Eye (tissue), 1 donor: ENCODE data around the gene HEBP1.
A peak's percentile ranks its signal among the peaks of the same experiment; 100 is the strongest.
"Not testable (repeated sequence)": the region's sequence is repeated elsewhere in the genome, so short reads cannot be mapped to it uniquely, and the experiment has no call there.

Experiments used
- DNase-seq: peaks from one replicate; pipeline ENCODE4 v3.0.0-alpha.2; 2015

Gene HEBP1, protein sequence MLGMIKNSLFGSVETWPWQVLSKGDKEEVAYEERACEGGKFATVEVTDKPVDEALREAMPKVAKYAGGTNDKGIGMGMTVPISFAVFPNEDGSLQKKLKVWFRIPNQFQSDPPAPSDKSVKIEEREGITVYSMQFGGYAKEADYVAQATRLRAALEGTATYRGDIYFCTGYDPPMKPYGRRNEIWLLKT

DNA sequence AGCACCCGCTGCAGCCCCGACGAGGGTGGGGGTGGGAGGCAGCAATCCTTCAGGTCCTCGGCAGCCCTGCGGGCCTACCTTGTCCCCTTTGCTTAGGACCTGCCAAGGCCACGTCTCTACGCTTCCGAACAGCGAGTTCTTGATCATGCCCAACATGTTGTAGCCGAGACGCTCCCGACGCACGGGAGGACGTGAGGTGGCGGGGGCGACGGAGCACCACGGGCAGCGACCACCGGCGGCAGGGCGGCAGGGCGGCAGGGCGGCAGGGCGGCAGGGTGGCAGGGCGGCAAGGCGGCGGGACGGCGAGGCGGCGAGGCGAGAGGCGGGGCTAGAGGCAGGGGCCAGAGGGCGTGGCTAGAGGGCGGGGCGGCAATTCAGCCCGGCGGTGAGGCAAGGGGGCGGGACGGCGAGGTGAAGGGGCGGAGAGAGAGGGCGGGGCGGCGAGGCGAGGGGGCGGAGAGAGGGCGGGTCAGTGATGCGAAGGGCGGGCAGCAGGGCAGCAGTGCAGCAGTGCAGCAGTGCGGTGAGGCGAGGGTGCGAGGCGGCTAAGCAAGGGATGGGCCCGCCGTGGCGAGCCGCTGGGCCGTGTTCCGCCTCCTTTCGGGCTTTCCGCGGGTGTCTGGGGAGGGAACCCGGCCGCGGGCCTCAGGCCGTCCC is at the start of gene HEBP1:
HEBP1 (minus strand) TSS at position 307 of the 657 bp plus-strand sequence; CDS start at position 156, 151 bp downstream.
- DNase-seq = peak; percentile 97

DNA sequence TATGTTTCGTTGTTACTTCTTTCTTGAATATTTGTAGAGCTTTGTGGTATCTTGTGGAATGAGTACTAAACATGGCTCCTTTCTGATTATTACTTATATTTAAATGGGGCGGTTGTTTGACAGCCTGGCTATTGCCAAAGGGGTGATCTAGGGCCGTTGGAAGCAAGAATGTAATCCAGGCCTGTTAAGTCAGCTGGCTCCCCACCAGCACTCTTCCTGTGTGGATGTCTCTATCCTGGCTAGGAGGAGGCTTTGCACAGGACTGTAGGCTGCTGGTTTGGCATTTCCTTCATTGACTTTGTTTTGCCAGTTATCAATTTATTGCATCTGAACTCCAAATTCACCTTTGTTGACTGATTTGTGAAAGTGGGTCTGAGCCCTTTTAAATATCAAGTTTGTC is 49.8 kb upstream of the HEBP1 start:
- DNase-seq = no peak

DNA sequence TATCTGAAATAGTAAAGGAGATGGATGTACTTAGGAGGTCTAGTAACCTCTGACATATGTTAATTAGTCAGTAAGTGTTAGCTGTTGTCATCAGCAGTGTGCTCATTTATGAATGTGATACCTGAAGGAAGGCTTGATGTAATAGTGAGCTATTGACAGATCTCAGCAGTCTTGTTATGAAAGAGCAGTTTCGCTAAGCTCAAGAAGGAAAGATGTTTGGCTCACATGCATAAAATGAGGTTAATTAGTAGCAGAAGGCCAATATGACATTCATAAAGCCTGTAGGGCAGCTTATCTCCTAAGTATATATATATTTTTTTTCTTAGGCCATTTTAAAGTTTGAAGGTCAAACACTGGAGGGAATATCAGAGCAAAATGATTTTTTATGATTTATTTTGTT is 46.9 kb upstream of the HEBP1 start:
- no peak for DNase-seq

DNA sequence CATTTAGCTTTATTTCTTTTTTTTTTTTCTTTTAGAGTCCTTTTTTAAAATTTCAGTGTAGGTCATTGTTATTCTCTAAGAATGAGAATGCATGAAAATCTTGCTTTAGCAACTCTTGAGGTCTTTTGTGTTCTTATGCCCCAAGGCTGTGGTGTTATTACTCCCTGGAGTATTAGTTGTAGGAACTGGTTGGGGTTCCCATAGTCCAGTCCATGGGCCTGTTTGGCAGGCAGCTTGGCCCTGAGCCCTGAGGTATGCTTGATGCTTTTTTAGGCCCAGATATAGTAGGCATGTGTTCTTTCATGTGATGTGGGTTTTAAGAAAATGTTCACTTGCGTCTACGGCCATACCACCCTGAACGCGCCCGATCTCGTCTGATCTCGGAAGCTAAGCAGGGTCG is 45.8 kb upstream of the HEBP1 start:
- DNase-seq = no peak

DNA sequence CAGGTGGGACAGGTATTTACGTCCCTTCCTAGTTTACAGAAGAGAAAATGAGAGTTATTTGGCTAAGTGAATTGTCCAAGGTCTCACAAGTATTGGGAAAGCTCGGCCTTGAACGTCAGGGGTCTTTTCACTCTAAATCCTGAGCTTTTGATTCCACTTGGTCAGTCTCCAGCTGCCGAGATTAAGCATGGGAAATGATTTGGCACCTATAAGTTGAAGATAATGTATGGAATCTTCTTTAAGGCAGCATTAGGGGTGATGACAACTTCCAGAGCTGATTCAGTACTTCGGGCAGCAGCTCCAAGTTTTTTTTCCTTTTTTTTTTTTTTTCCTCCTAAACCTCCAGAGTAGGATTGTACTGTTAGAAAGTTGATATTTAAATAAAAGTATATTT is 44.8 kb upstream of the HEBP1 start:
- peak; percentile 64 for DNase-seq

DNA sequence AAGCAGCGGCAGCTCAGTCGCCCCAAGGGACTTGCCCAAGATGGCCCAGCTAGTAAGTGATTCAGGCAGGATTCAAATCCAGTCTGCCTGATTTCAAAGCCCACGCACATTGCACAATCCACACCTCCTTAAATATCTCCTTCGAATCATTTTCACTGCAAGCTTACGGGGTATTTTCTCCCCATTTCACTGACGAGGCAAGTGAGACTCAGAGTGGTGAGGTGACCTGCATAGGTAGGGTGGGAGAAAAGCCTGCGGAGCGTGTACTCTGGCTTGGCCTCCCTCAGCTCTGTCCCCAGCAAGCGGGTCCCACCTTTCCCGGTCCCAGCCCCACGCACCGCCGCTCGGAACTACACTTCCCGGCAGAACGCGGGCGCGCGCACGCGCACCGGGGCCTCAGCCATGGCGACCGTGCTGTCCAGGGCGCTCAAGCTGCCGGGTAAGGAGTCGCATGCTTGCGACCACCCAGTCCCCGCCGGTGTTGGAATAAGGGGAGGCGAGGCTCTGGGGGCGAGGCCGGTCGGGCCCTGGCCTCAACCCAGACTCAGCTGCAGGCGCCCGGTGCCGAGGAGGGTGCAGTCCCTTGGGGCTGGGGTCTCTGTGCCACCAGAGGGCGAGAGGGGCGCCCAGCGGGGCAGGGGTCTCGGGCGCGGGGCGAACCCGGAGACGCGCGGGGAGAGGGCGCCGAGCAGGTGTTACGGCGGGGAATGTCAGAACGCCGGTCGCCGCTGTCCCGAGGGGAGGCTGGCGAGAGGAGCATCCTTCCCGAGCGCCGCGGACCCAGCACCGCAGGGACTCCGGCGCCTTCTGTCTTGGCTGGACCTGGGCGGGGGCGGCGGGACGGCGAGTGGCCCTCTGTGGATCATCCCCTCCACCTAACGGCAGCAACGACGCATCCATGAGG is 44.2 kb upstream of the HEBP1 start, which contains the start of gene FAM234B:
FAM234B (plus strand) TSS at position 380 of the 904 bp plus-strand sequence; CDS start at position 403, 23 bp downstream.
- DNase-seq = peak; percentile 90

DNA sequence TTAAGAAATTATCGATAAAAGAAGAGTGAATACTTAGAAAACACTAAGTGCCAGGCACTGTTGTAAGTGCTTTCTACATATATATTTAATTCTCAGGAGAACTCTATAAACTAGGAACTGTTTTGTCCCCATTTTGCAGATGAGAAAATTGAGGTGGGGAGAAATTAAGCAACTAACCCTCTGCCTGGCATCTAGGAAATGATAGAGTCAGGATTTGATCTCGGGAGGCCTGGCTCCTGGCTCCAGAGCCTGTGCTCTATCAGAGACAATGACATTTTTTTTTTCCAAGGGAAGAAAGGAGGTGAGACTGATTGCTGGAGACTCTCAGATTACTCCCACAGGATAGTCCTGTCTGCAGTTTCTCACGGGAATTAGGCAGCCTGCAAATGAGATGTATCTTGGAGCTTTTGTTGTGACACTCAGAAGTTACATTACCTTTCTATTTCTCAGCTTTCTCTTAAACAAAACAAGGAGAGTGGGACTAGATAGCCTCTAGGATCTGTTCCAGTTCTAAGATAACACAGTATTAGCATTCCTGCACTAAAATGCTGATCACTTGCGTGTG is 42.7 kb upstream of the HEBP1 start:
- DNase-seq = no peak

DNA sequence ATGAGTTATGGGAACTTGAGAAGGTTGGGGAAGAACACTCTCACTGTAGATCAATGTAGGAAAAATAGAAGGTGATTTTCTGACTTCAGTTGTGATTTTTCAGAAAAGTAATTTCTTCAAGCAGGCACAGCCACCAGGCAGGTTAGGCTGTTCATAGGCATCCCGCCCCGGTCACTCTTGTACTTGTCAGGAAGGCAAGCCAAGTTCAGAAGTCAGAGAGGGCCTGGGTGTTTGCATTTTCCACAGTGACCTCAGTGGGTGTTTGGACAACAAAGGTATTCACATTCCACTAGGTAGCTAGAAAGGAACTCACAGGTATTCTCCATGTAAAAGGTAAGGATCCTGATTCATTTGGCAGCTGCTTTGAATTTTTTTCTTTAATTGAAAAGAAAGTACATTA is 41.2 kb upstream of the HEBP1 start:
- DNase-seq = no peak

DNA sequence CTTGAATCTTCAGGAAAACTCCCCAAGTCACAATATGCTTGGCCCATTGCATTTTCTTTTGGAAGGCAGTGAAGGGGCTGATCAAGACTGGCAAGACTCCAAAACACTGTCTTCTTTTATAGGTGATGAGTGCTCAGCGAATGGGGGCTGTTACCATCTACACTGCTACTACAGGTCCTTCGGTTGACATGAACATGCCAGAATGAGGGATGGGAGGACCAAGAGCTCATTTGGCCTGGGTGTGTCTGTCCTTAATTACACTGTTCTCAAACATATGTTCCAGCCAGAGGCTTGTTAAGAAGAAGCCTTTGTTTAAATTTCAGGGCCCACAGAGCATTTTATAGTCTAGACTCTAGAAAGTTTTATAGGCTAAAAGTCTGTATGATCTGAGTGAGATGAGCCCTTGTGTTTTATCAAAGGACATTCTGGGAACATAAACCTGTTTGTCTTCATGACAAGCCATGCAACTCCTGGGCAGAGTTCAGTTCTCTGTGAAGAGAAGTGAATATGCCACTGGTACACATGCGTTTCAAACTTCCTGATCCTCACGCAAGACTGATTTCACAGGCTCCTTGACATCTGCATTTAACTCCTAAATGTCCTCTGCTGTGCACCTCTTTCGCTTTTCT is 39.4 kb upstream of the HEBP1 start:
- no peak for DNase-seq

DNA sequence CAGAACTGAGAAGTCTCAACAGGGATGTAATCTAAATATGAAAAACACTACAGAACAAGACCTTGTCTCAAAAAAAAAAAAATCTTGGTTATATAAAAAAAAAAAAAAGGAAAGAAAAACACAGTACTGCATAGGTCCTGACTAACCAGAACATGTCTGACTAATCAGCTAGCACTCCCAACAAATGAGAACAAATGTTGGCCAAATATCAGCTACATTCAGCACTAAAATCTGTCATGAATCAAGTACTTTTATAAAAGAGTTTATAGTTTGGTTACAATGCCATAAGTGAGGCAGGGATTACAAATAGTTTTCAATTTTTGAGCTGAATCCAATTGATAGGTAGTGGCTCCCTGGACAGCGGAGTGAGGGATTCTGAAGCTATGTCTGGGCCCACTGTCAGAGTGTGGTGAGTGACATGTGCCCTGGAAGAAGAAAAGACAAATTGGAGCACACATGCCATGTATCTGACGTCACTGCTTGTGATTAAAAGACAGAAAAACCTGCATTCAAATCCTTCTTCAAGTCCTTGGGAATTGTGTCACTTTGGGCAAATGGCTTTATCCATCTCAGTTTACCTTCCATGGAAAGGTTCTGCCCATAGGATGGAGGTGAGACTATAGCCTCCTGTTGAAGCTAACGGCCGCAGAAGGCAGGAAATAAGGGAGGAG is 38.6 kb upstream of the HEBP1 start:
- DNase-seq = no peak

DNA sequence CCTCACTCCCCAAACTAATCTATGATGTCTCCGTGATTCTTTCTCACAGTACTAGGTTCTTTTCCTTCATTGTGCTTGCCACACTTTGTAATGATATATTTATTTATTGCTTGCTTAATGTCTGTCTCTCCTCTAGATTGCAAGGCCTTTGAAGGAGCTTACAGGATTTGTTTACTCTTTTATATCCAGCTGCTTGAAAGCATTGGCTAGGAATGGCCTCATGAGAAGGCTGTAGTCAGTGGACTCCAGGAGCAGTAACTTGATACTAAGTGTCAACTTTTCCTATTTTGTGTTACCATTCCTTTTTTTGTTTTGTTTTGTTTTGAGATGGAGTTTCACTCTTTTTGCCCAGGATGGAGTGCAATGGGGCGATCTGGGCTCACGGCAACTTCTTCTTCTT is 36.8 kb upstream of the HEBP1 start:
- DNase-seq = no peak

DNA sequence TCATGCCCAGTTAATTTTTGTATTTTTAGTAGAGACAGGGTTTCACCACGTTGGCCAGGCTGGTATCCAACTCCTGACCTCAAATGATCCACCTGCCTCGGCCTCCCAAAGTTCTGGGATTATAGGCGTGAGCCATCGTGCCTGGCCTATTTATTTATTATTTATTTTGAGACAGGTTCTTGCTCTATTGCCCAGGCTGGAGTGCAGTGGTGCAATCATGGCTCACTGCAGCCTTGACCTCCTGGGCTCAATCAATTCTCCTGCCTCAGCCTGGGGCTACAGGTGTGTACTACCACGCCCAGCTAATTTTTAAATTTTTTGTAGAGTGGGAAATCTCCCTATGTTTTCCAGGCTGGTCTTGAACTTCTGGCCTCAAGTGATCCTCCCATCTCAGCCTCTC is 35.3 kb upstream of the HEBP1 start:
- not testable (repeated sequence) for DNase-seq

DNA sequence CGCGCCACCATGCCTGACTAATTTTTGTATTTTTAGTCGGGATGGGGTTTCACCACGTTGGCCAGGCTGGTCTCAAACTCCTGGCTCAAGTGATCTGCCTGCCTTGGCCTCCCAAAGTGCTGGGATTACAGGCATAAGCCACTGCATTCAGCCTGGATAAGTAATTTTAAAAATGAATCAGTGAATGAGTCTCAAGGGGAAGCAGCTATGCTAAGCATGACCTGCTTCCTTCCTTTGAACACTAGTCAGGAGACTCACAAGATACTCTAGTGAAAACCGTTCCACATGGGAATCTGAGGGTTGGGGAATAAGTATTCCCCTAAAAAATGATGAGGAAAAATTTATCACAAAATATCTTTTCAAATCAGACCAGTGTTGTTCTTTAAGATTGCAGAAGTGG is 33.4 kb upstream of the HEBP1 start:
- DNase-seq = no peak

DNA sequence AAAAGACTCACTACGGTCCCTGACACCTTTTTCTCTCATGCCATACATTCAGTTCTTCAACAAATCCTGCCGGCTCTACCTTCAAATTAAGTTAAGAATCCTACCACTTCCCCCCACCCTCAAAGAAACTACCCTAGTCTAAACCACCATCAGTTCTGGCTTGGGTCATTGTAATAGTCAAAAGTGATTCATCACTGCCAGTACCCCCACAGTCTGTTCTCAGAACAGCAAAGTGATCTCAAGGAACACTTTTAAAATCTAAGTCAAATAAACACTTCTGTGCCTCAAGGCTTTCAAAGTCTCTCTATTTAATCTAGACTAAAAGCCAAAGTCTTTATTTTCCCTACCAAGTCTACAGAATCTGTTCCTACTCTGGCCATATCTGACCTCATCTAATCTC is 32.1 kb upstream of the HEBP1 start:
- no peak for DNase-seq

DNA sequence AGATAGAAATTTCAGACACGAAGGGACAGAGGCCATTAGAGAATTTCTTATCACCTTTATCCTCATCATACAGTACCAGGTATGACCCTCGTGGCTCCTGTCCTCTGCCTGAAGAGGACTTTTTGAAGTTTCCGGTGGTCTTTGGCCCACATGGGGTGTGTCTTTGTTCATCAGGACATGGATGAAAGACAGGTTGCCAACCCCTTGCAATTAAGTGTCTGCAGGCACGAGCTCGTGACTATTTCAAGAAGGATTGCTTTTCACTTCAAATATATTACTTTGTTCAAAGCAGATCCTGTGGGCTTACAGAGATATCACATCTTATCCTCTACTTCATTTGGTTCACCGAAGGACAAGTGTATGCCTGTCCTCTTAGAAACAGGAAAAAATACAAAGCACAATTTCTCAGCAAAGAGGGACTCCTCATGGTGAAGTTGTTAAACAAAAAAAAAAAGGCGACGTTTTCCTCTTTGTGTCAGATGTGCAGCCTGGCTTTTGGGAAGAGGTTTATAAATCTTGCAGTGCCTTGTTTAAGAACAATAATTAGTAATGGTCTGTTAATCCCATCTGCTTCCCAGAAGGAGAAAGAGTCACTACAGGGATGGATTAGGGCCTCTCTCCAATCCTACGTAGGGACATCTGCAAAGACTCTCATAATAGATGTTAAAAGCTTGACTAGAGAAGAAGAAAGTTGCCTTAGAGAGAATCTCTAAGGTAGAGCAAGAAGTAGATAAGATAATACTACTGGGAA is 30.7 kb upstream of the HEBP1 start:
- peak; percentile 27 for DNase-seq

DNA sequence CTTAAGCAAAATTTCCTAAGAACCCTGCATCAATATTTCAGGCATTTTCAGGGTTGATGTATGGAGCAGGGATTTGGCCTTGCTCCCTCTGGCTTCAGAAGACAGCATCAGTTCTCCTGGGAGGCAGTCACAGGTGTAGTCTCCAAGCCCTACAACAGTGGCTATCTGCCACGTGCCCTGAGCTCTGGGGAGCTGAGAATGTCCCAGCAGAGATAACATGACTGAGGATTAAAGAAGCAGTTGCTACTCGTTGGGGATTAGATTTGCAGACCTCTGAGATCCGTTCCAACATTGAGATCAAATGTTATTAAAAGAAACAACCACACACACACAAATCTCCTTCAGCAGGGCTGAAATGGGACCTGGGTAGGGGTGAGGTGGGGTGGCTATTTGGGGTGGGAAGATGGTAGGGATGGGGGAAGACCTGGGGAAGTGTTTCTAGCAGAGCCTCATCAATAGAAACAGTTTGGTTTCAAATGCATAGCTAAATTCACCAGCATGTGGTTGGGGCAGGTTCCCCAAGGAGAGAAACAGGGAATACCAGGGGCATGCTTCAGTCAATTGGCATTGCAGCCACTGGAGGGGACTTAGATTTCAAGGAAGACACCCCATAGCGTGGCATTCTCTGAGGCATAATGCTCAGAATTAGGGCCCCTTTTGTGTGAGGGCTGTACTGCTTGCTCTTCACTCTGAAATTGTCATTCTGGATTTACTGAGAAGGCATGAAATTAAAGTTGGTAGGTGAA is 28.9 kb upstream of the HEBP1 start:
- DNase-seq = no peak

DNA sequence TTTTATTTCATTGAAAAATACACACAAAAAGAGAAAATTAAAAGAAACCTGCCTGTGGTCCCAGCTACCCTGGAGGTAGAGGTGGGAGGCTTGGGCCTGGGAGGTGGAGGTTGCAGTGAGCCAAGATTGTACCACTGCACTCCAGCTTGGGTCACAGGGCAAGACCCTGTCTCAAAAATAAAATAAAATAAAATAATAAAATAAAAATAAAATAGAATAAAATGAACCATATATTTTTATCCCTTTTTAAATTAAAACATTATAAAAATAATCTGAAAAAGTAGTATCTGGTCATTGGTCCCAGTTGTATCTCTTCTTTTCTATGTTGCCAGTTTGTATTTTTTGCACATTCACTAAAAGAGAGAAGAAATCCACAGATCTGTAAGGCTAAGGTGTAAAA is 27.4 kb upstream of the HEBP1 start:
- no peak for DNase-seq

DNA sequence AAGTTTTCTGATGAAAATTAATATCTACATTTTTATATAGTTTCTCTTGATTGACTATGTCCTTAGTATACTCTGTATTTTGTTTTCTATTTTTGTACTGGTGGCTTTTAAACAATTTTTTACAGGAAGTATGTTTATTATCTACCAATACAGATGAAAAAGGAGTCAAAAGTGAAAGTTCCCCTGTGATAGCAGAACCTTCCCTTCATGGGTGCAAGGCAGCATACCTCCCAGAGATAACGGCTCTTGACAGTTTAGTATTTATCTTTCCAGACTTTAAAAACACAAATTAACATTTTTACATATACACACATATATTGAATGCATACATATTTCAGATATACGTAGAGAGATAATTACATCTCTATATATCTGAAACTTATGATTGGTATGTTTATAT is 27.0 kb upstream of the HEBP1 start:
- no peak for DNase-seq

DNA sequence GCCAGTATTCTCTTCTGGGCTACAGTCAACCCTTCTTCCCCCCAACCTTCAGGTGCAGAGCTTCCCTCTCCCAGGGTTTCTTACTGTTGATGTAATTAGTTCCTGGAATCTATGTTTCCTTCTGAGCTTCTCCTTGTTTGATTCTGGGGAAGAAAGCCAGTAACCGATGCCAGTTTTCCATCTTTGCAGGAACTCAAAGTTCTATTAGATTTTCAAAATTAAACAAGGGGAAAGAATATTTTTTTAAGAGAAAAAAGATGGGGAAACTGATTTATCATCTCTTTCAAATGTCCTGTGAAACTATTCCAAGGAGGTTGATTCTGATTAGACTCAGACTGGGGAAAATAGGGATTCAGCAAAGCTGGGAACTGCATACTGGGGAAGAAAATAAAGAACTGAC is 26.2 kb upstream of the HEBP1 start:
- no peak for DNase-seq

DNA sequence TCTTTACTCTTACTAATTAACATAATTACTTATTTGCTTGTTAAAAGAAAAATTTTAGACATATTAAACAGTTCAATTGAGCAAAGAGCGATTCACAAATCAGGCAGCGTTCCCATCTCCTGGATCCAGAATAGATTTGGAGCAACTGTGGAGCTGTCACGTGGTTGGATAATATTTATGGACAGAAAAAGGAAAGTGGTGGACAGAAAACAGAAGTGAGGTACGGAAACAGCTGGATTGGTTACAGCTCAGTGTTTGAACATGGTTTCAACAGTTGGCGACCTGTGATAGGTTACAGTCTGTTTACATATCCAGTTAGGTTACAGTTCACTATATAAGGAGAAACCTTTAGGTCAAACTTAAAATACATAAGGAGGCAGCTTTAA is 24.5 kb upstream of the HEBP1 start:
- no peak for DNase-seq
